ENCODE results near the gene IRF3. TPM values are rescaled to one million over a fixed set of nuclear protein-coding genes. Genes with fewer than 3 reads are reported as not detected.

IRF3 gene
- total and polyA plus RNA-seq, 2 donors (not counting 1 experiment from before 2014, with no cell fraction given) = 233 to 262 TPM

GRCh38 chr19:49683814-49684250 lies 18.2 kb upstream of the IRF3 start:
- H2AFZ ChIP-seq (ENCODE audit: insufficient read depth, low read depth, low read length, poor library complexity, severe bottlenecking) = no peak overlapping the region
- ATAC-seq (ENCODE audit: low read depth) = no peak
- no peak overlapping the region for H3K9ac ChIP-seq (ENCODE audit: low read length)
- Mint-ChIP-seq H3K4me1 (peaks cover 24% of the 10 kb centered on the region), H3K27ac (no peak overlapping the region), H3K27me3 (no peaks in the 10 kb centered on the region), H3K9me3 (ENCODE audit: insufficient read depth) (no peaks in the 10 kb centered on the region), H3K4me3 (no peak overlapping the region)
- peaks cover 43% of the 10 kb centered on the region for H3K79me2 ChIP-seq (ENCODE audit: control insufficient read depth, insufficient read depth, low read length)
- H3K4me3 ChIP-seq (ENCODE audit: control extremely low read depth in 1 of 5, extremely low read depth in 1 of 5, insufficient read depth in 1 of 5, low read depth in 2 of 5, low read length in 4 of 5) = no peak overlapping the region
- peak; percentile 25 for DNase-seq
- H3K27me3 ChIP-seq (replicated peaks in 1 of 4; ENCODE audit: control extremely low read depth in 1 of 4, control insufficient read depth in 3 of 4, insufficient read depth in 4 of 4, low read length in 3 of 4) = no peaks in the 10 kb centered on the region
- POLR2A ChIA-PET = no interaction called here
- TF ChIP-seq EZH2 (IDR thresholded peaks at IDR 0.05; ENCODE audit: borderline replicate concordance, insufficient read depth, low read depth, low read length, poor library complexity, severe bottlenecking) (no peak), CTCF (IDR thresholded peaks at IDR 0.05) (no peak)
- peaks cover 19 to 21% of the 10 kb centered on the region in 2 donors for H3K4me1 ChIP-seq (ENCODE audit: control insufficient read depth in 2 of 2, insufficient read depth in 2 of 2, low read length in 2 of 2)
- intact Hi-C loops (cut with micrococcal nuclease) = no loop called here
- H3K9me3 ChIP-seq (ENCODE audit: control extremely low read depth in 1 of 3, control insufficient read depth in 2 of 3, insufficient read depth in 1 of 3, low read length in 2 of 3) = no peaks in the 10 kb centered on the region
- H3K4me2 ChIP-seq (replicated peaks; ENCODE audit: low read depth, low read length, poor library complexity, severe bottlenecking) = no peak overlapping the region
- CTCF ChIA-PET = interaction anchor here (0.5 to 0.8 kb wide), 3 partner anchors 109 to 611 kb away, joined by 3 to 4 read pairs (median 4); no protein-coding TSS in a partner anchor
- H4K20me1 ChIP-seq (ENCODE audit: control insufficient read depth, insufficient read depth, low read length, poor library complexity, severe bottlenecking) = peaks cover 75% of the 10 kb centered on the region
- WGBS (ENCODE audit: insufficient coverage) = 94% methylated on average over 18 of the region's 18 CpGs
- peaks cover 0 to 68% of the 10 kb centered on the region in 2 experiments for H3K36me3 ChIP-seq (replicated peaks in 1 of 2; ENCODE audit: control extremely low read depth in 1 of 2, control insufficient read depth in 1 of 2, extremely low read depth in 1 of 2, insufficient read depth in 2 of 2, low read length in 1 of 2)
- no peak overlapping the region for H3K27ac ChIP-seq (ENCODE audit: low read length in 2 of 2)

GRCh38 chr19:49682274-49682673 lies 16.6 kb upstream of the IRF3 start:
- ChIA-PET CTCF (interaction anchor here (1.9 kb wide), 1 partner anchor 10 kb away, joined by 8 read pairs; no protein-coding TSS in a partner anchor), POLR2A (no interaction called here)
- TF ChIP-seq EZH2 (IDR thresholded peaks at IDR 0.05; ENCODE audit: borderline replicate concordance, insufficient read depth, low read depth, low read length, poor library complexity, severe bottlenecking) = no peak
- no peak for TF ChIP-seq CTCF (IDR thresholded peaks at IDR 0.05)
- ATAC-seq (ENCODE audit: low read depth) (no peak), DNase-seq (no peak)
- H4K20me1 ChIP-seq (ENCODE audit: control insufficient read depth, insufficient read depth, low read length, poor library complexity, severe bottlenecking) = peaks cover 82% of the 10 kb centered on the region
- intact Hi-C loops (cut with micrococcal nuclease) = no loop called here
- Mint-ChIP-seq H3K27me3 (no peaks in the 10 kb centered on the region), H3K27ac (peak overlapping the region; percentile 15), H3K9me3 (ENCODE audit: insufficient read depth) (no peaks in the 10 kb centered on the region), H3K4me3 (no peak overlapping the region), H3K4me1 (peaks cover 30% of the 10 kb centered on the region)
- no peaks in the 10 kb centered on the region for H3K27me3 ChIP-seq (replicated peaks in 1 of 4; ENCODE audit: control extremely low read depth in 1 of 4, control insufficient read depth in 3 of 4, insufficient read depth in 4 of 4, low read length in 3 of 4)
- H2AFZ ChIP-seq (ENCODE audit: insufficient read depth, low read depth, low read length, poor library complexity, severe bottlenecking) = no peak overlapping the region
- H3K27ac ChIP-seq (ENCODE audit: low read length in 2 of 2) = no peak overlapping the region
- no peak overlapping the region for H3K9ac ChIP-seq (ENCODE audit: low read length)
- no peak overlapping the region for H3K4me2 ChIP-seq (replicated peaks; ENCODE audit: low read depth, low read length, poor library complexity, severe bottlenecking)
- peaks cover 59% of the 10 kb centered on the region for H3K79me2 ChIP-seq (ENCODE audit: control insufficient read depth, insufficient read depth, low read length)
- peaks cover 0 to 59% of the 10 kb centered on the region in 2 experiments for H3K36me3 ChIP-seq (replicated peaks in 1 of 2; ENCODE audit: control extremely low read depth in 1 of 2, control insufficient read depth in 1 of 2, extremely low read depth in 1 of 2, insufficient read depth in 2 of 2, low read length in 1 of 2)
- H3K4me1 ChIP-seq (ENCODE audit: control insufficient read depth in 2 of 2, insufficient read depth in 2 of 2, low read length in 2 of 2) = peaks cover 26 to 33% of the 10 kb centered on the region in 2 donors
- H3K4me3 ChIP-seq (ENCODE audit: control extremely low read depth in 1 of 5, extremely low read depth in 1 of 5, insufficient read depth in 1 of 5, low read depth in 2 of 5, low read length in 4 of 5) = no peak overlapping the region
- 97% methylated on average over 6 of the region's 8 CpGs for WGBS (ENCODE audit: insufficient coverage)
- no peaks in the 10 kb centered on the region for H3K9me3 ChIP-seq (ENCODE audit: control extremely low read depth in 1 of 3, control insufficient read depth in 2 of 3, insufficient read depth in 1 of 3, low read length in 2 of 3)
